ENCODE results near the gene ABCA3. TPM values are rescaled to one million over a fixed set of nuclear protein-coding genes. Genes with fewer than 3 reads are reported as not detected.

Gene ABCA3
- total and polyA plus RNA-seq, 2 experiments from 2014 or later, result 3.0 to 4.1 TPM

- H3K4me1 ChIP-seq (ENCODE audit: insufficient read depth), result no peaks in the 10 kb centered on the region
- H3K4me2 ChIP-seq, result no peak overlapping the region
- H3K4me3 ChIP-seq, result no peak overlapping the region
- DNase-seq (ENCODE audit: low spot score), result no peak
- H3K9me2 ChIP-seq (ENCODE audit: insufficient read depth), result no peaks in the 10 kb centered on the region
- H3K27ac ChIP-seq (ENCODE audit: low read depth), result no peak overlapping the region
- ATAC-seq, result no peak
- no peaks in the 10 kb centered on the region for H3K79me2 ChIP-seq (replicated peaks; ENCODE audit: insufficient read depth)
- H4K20me1 ChIP-seq (replicated peaks; ENCODE audit: insufficient read depth), result no peaks in the 10 kb centered on the region; the same call in 1 of the 2 replicates
- H3K36me3 Mint-ChIP-seq (ENCODE audit: low read depth), result no peaks in the 10 kb centered on the region; the same call in 2 of the 3 replicates
- no peak overlapping the region for H3K27ac Mint-ChIP-seq
- TF ChIP-seq POLR2AphosphoS5 (IDR thresholded peaks at IDR 0.05; ENCODE audit: low read depth) (no peak), ZNF331 (CRISPR knock-in tag; IDR thresholded peaks at IDR 0.05; ENCODE audit: low read depth) (no peak), STAT1 (IDR thresholded peaks at IDR 0.05; ENCODE audit: unreplicated experiment) (no peak), CREB1 (CRISPR knock-in tag; IDR thresholded peaks at IDR 0.05; ENCODE audit: low read depth) (no peak), CTCF (conservative IDR thresholded peaks at IDR 0.05; ENCODE audit: low read depth in 2 of 2) (no peak), EZH2phosphoT487 (IDR thresholded peaks at IDR 0.05; ENCODE audit: unreplicated experiment) (no peak), ZNF114 (CRISPR knock-in tag; IDR thresholded peaks at IDR 0.05) (no peak), REST (IDR thresholded peaks at IDR 0.05; ENCODE audit: unreplicated experiment) (no peak), NANOG (IDR thresholded peaks at IDR 0.05; ENCODE audit: borderline replicate concordance) (no peak), ZNF462 (CRISPR knock-in tag; IDR thresholded peaks at IDR 0.05) (no peak), JUNB (IDR thresholded peaks at IDR 0.05; ENCODE audit: unreplicated experiment) (no peak), EZH2 (IDR thresholded peaks at IDR 0.05; ENCODE audit: low read depth, unreplicated experiment) (no peak)
- TF ChIP-seq, protein P1, sequence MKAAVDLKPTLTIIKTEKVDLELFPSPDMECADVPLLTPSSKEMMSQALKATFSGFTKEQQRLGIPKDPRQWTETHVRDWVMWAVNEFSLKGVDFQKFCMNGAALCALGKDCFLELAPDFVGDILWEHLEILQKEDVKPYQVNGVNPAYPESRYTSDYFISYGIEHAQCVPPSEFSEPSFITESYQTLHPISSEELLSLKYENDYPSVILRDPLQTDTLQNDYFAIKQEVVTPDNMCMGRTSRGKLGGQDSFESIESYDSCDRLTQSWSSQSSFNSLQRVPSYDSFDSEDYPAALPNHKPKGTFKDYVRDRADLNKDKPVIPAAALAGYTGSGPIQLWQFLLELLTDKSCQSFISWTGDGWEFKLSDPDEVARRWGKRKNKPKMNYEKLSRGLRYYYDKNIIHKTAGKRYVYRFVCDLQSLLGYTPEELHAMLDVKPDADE (IDR thresholded peaks at IDR 0.05), result no peak
- no peak overlapping the region for H2AFZ ChIP-seq
- H3K4me3 Mint-ChIP-seq, result no peak overlapping the region
- H3K9me3 Mint-ChIP-seq, result no peaks in the 10 kb centered on the region
- no peaks in the 10 kb centered on the region for H3F3A ChIP-seq (replicated peaks; ENCODE audit: low read depth)
- no peaks in the 10 kb centered on the region for H3K4me1 Mint-ChIP-seq
- no peaks in the 10 kb centered on the region for H3K36me3 ChIP-seq (ENCODE audit: insufficient read depth)
- H3K27me3 ChIP-seq (ENCODE audit: insufficient read depth), result no peaks in the 10 kb centered on the region
- peaks cover 9% of the 10 kb centered on the region for H3K27me3 Mint-ChIP-seq (ENCODE audit: insufficient read depth, low read depth, poor library complexity)
Measured at GRCh38 chr16:2282262-2282661, 58.3 kb downstream of the ABCA3 start.
